Mesenchymal stem cell (in vitro differentiated cells and primary cell): ENCODE measurements around the gene DSCAML1.

ENCODE experiments used
- DNase-seq: peaks from one replicate; pipeline ENCODE4 v3.0.0-alpha.2; 2013
- H2AFZ ChIP-seq: one replicate; pipeline ENCODE4 v1.6.1; 2013; ENCODE audit warnings: low read depth, mild to moderate bottlenecking, control low read depth, inconsistent platforms, low read length, moderate library complexity
- H2AK5ac ChIP-seq: 2 replicates; pipeline ENCODE4 v1.6.1; 2013; ENCODE audit warnings: low read length, moderate library complexity, mild to moderate bottlenecking, inconsistent platforms; ENCODE audit not compliant: severe bottlenecking
- H2BK120ac ChIP-seq: one replicate; pipeline ENCODE4 v1.6.1; 2013; ENCODE audit warnings: low read depth, mild to moderate bottlenecking, inconsistent platforms, low read length, moderate library complexity
- H2BK12ac ChIP-seq, 2 experiments: one replicate each; pipeline ENCODE4 v1.6.1; 2013; ENCODE audit warnings: inconsistent platforms in 2 of 2, low read length in 2 of 2, mild to moderate bottlenecking in 2 of 2, moderate library complexity in 2 of 2, control low read depth in 1 of 2
- H2BK15ac ChIP-seq: one replicate; pipeline ENCODE4 v1.6.1; 2013; ENCODE audit warnings: mild to moderate bottlenecking, low read depth, inconsistent platforms; ENCODE audit not compliant: poor library complexity, severe bottlenecking
- H2BK5ac ChIP-seq: 2 replicates; pipeline ENCODE4 v1.6.1; 2013; ENCODE audit warnings: low read depth, mild to moderate bottlenecking, low read length, control low read depth, inconsistent platforms; ENCODE audit not compliant: poor library complexity, severe bottlenecking
- H3K14ac ChIP-seq, 2 experiments: one replicate each; pipeline ENCODE4 v1.6.1; 2013; ENCODE audit warnings: inconsistent platforms in 2 of 2, low read length in 2 of 2, control low read depth in 1 of 2, mild to moderate bottlenecking in 1 of 2, moderate library complexity in 1 of 2
- H3K18ac ChIP-seq, 2 experiments: one replicate each; pipeline ENCODE4 v1.6.1; 2013; ENCODE audit warnings: inconsistent platforms in 2 of 2, low read length in 2 of 2, control low read depth in 1 of 2, low read depth in 1 of 2, mild to moderate bottlenecking in 1 of 2
- H3K23ac ChIP-seq, 2 experiments: one replicate each; pipeline ENCODE4 v1.6.1; 2013; ENCODE audit warnings: inconsistent platforms in 2 of 2, low read length in 2 of 2, mild to moderate bottlenecking in 2 of 2, moderate library complexity in 2 of 2, control low read depth in 1 of 2
- H3K27ac ChIP-seq: 2 replicates; pipeline ENCODE4 v1.5.1; 2013; ENCODE audit warnings: mild to moderate bottlenecking, moderate library complexity, low read length, control low read depth, inconsistent platforms; ENCODE audit not compliant: poor library complexity, severe bottlenecking
- H3K27me3 ChIP-seq, 2 experiments: 2 replicates each; pipeline versions ENCODE4 v1.6.1 to v1.7.0; 2013; ENCODE audit warnings: low read length in 2 of 2, mild to moderate bottlenecking in 2 of 2, moderate library complexity in 2 of 2, control low read depth in 1 of 2, inconsistent platforms in 1 of 2; ENCODE audit not compliant: control insufficient read depth in 1 of 2, insufficient read depth in 1 of 2
- H3K36me3 ChIP-seq, 2 experiments: 2 replicates each; pipeline versions ENCODE4 v1.6.1 to v1.7.0; 2013; ENCODE audit warnings: low read length in 2 of 2, control low read depth in 1 of 2, inconsistent platforms in 1 of 2, low read depth in 1 of 2, mild to moderate bottlenecking in 1 of 2; ENCODE audit not compliant: insufficient read depth in 2 of 2, control insufficient read depth in 1 of 2
- H3K4ac ChIP-seq, 2 experiments: one replicate each; pipeline ENCODE4 v1.6.1; 2013; ENCODE audit warnings: inconsistent platforms in 2 of 2, low read length in 2 of 2, mild to moderate bottlenecking in 2 of 2, moderate library complexity in 2 of 2, control low read depth in 1 of 2, low read depth in 1 of 2
- H3K4me1 ChIP-seq: 2 replicates; pipeline ENCODE4 v1.6.1; 2013; ENCODE audit warnings: low read depth, low read length, control low read depth; ENCODE audit not compliant: control insufficient read depth, insufficient read depth
- H3K4me2 ChIP-seq: 2 replicates; pipeline ENCODE4 v1.6.1; 2013; ENCODE audit warnings: low read length, mild to moderate bottlenecking, inconsistent platforms; ENCODE audit not compliant: poor library complexity, severe bottlenecking
- H3K4me3 ChIP-seq, 2 experiments: 2 replicates each; pipeline versions ENCODE4 v1.5.1 to v1.7.0; 2013; ENCODE audit warnings: low read length in 2 of 2, mild to moderate bottlenecking in 2 of 2, control low read depth in 1 of 2, low read depth in 1 of 2; ENCODE audit not compliant: insufficient read depth in 1 of 2
- H3K79me1 ChIP-seq: replicated peaks from 2 replicates; pipeline ENCODE4 v1.6.1; 2013; ENCODE audit warnings: mild to moderate bottlenecking, control low read depth, low read length, inconsistent platforms; ENCODE audit not compliant: poor library complexity, severe bottlenecking
- H3K9ac ChIP-seq: 2 replicates; pipeline ENCODE4 v1.7.0; 2013; ENCODE audit warnings: mild to moderate bottlenecking, low read length, moderate library complexity
- H3K9me3 ChIP-seq: 2 replicates; pipeline ENCODE4 v1.7.0; 2013; ENCODE audit warnings: mild to moderate bottlenecking, low read length; ENCODE audit not compliant: control insufficient read depth
- H4K8ac ChIP-seq: one replicate; pipeline ENCODE4 v1.6.1; 2013; ENCODE audit warnings: inconsistent platforms, mild to moderate bottlenecking, low read length, moderate library complexity
- H4K91ac ChIP-seq: one replicate; pipeline ENCODE4 v1.6.1; 2013; ENCODE audit warnings: mild to moderate bottlenecking, low read length, inconsistent platforms
- WGBS: methylation state at CpG from one replicate; pipeline ENCODE4 v1.1.7; 2013; ENCODE audit warnings: mixed read lengths; 5-methylcytosine and 5-hydroxymethylcytosine counted together

DSCAML1 gene

GRCh38 chr11:117711331-117711730, 85.7 kb downstream of the DSCAML1 start:
- 80% methylated on average over 7 of the region's 7 CpGs for WGBS
- H3K14ac ChIP-seq: no peak overlapping the region
- H2BK120ac ChIP-seq: no peak overlapping the region

GRCh38 chr11:117710211-117710610, 86.8 kb downstream of the DSCAML1 start:
- H3K36me3 ChIP-seq: no peaks in the 10 kb centered on the region
- no peak overlapping the region for H2BK15ac ChIP-seq
- no peak overlapping the region for H3K4me2 ChIP-seq
- no peak overlapping the region for H2BK120ac ChIP-seq
- no peaks in the 10 kb centered on the region for H3K9me3 ChIP-seq
- DNase-seq: no peak
- H3K14ac ChIP-seq: no peak overlapping the region
- peaks cover 1% of the 10 kb centered on the region for H3K79me1 ChIP-seq
- H3K18ac ChIP-seq: no peak overlapping the region
- no peaks in the 10 kb centered on the region for H3K4me1 ChIP-seq
- H3K23ac ChIP-seq: no peak overlapping the region
- no peak overlapping the region for H3K4ac ChIP-seq
- H3K4me3 ChIP-seq: no peak overlapping the region
- no peak overlapping the region for H2AFZ ChIP-seq
- H2AK5ac ChIP-seq: no peak overlapping the region
- H3K9ac ChIP-seq: no peak overlapping the region
- WGBS: 92% methylated on average over 2 of the region's 4 CpGs
- H3K27ac ChIP-seq: no peak overlapping the region
- no peak overlapping the region for H4K8ac ChIP-seq
- H4K91ac ChIP-seq: no peak overlapping the region
- H2BK5ac ChIP-seq: no peak overlapping the region
- H2BK12ac ChIP-seq: no peak overlapping the region
- H3K27me3 ChIP-seq: peaks cover 55 to 81% of the 10 kb centered on the region in 2 experiments

More at GRCh38 chr11:117711331-117711730, 85.7 kb downstream of the DSCAML1 start:
- Histone ChIP-seq H2BK12ac (no peak overlapping the region), H3K79me1 (peaks cover 1% of the 10 kb centered on the region), H3K27ac (no peak overlapping the region), H2BK5ac (no peak overlapping the region), H4K8ac (no peak overlapping the region), H4K91ac (no peak overlapping the region), H3K27me3 (peaks cover 51 to 81% of the 10 kb centered on the region in 2 experiments), H3K4ac (no peak overlapping the region), H3K9ac (no peak overlapping the region), H3K4me2 (no peak overlapping the region), H2BK15ac (no peak overlapping the region), H3K9me3 (no peaks in the 10 kb centered on the region), H3K18ac (no peak overlapping the region), H3K4me1 (no peaks in the 10 kb centered on the region), H2AK5ac (no peak overlapping the region), H3K23ac (no peak overlapping the region), H3K36me3 (no peaks in the 10 kb centered on the region), H2AFZ (no peak overlapping the region), H3K4me3 (no peak overlapping the region)
- DNase-seq: no peak

GRCh38 chr11:117706322-117706814, 90.6 kb downstream of the DSCAML1 start:
- H4K8ac ChIP-seq: no peak overlapping the region
- H3K4me2 ChIP-seq: no peak overlapping the region
- no peak overlapping the region for H3K14ac ChIP-seq
- no peak overlapping the region for H3K9ac ChIP-seq
- no peak overlapping the region for H2BK12ac ChIP-seq
- H3K79me1 ChIP-seq: no peaks in the 10 kb centered on the region
- no peak overlapping the region for H2BK15ac ChIP-seq
- H3K18ac ChIP-seq: no peak overlapping the region
- no peak for DNase-seq
- H2BK5ac ChIP-seq: no peak overlapping the region
- H3K36me3 ChIP-seq: no peaks in the 10 kb centered on the region
- no peak overlapping the region for H4K91ac ChIP-seq
- peaks cover 72 to 86% of the 10 kb centered on the region in 2 experiments for H3K27me3 ChIP-seq
- peaks cover 2% of the 10 kb centered on the region for H3K4me1 ChIP-seq
- no peak overlapping the region for H3K4ac ChIP-seq
- H3K27ac ChIP-seq: no peak overlapping the region
- no peak overlapping the region for H2BK120ac ChIP-seq
- H2AK5ac ChIP-seq: no peak overlapping the region
- H2AFZ ChIP-seq: no peak overlapping the region
- WGBS: 85% methylated on average over 12 of the region's 12 CpGs
- no peak overlapping the region for H3K4me3 ChIP-seq
- H3K9me3 ChIP-seq: no peaks in the 10 kb centered on the region
- no peak overlapping the region for H3K23ac ChIP-seq

GRCh38 chr11:117705866-117706265, 91.2 kb downstream of the DSCAML1 start:
- Histone ChIP-seq H4K8ac (no peak overlapping the region), H3K79me1 (no peaks in the 10 kb centered on the region), H2BK5ac (no peak overlapping the region), H2AFZ (no peak overlapping the region), H3K27me3 (peaks cover 67 to 81% of the 10 kb centered on the region in 2 experiments), H3K23ac (no peak overlapping the region), H3K4me2 (no peak overlapping the region), H2AK5ac (no peak overlapping the region), H3K14ac (no peak overlapping the region), H4K91ac (no peak overlapping the region), H3K18ac (no peak overlapping the region), H2BK120ac (no peak overlapping the region), H3K4me1 (peaks cover 2% of the 10 kb centered on the region), H2BK15ac (no peak overlapping the region), H3K4me3 (no peak overlapping the region), H3K4ac (no peak overlapping the region), H3K27ac (no peak overlapping the region), H3K9ac (no peak overlapping the region), H3K36me3 (no peaks in the 10 kb centered on the region), H3K9me3 (no peaks in the 10 kb centered on the region), H2BK12ac (no peak overlapping the region)
- 89% methylated on average over 5 of the region's 6 CpGs for WGBS
- DNase-seq: no peak
